Spleen (tissue), 3 donors: ENCODE results near the gene SERINC3.

Source experiments
- POLR2A ChIP-seq, 3 donors: fragments of 450-650 bp; IDR thresholded peaks; one replicate each; pipeline ENCODE4 v1.5.1; 2017; ENCODE audit warnings: antibody characterized with exemption in 3 of 3, mild to moderate bottlenecking in 1 of 3
- POLR2AphosphoS5 ChIP-seq, 3 donors: sonication (generic); formaldehyde crosslinking; IDR thresholded peaks; one replicate each; pipeline ENCODE4 v1.5.1; 2017; ENCODE audit warnings: antibody characterized with exemption in 3 of 3

DNA sequence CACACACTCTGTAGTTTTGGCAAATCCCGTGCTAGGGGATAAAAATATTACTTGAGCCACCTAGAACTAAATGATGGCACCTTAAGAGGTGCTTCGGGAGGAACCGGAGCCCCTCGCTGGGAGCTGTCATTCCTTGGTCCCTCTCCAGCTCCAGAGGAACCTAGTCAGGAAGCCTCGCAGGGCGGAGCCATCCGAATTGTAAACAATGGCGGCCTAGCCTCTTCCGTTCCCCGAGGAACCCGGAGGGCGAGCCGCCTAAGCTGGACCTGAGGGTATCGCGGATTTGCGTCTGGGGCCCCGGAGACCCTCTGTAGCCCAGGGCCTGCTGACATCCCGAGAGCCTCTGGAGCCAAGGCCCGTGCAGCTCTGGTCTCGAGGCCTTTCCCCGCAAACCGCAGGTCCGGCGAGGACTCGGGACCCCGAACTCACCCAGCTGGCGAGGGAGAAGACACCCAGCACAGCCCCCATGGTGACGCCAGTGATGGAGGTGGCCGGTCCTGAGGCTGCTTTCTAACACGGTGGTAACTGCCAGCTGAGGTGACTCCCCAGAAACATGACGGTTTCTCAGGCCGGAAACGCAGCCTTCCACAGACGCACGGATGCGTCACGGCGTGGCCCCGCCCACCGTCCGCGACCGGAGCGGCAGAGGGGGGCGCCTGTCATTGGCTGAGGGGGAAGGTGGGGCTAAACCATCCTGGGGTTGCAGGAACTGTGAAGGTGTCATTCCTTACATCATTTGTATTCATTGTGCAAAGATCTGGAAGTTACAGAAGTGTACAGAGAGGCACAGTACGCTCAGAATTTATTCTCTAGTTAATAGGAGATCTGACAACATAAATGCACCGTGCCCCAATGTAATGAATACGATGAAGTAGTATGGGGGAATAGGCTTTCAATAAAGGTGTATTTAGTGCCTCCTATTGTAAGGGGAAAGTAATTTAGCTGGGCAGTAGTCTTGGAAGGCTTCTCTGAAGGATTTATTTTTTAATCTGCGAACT lies at the start of gene SERINC3:
- TF ChIP-seq POLR2AphosphoS5 (IDR thresholded peaks at IDR 0.05) (peak; percentile 96 to 99 (median 97)), POLR2A (IDR thresholded peaks at IDR 0.05) (peak; percentile 9 to 54 (median 35))
